Osteoblast (primary cell): ENCODE measurements around the gene TUBA4B. TPM values are rescaled to one million over a fixed set of nuclear protein-coding genes. Genes with fewer than 3 reads are reported as not detected.

Experiments used
- DNase-seq: peaks from one replicate; pipeline ENCODE4 v3.0.0; 2011; ENCODE audit warnings: low spot score, mixed read lengths; ENCODE audit not compliant: insufficient read length; ENCODE audit errors: missing footprints
- H2AFZ ChIP-seq: 2 replicates; pipeline ENCODE4 v1.6.0; 2011; ENCODE audit warnings: mild to moderate bottlenecking, low read length
- H3K27ac ChIP-seq: 2 replicates; pipeline ENCODE4 v1.5.1; 2011; ENCODE audit warnings: mild to moderate bottlenecking, low read depth, low read length, moderate library complexity
- H3K27me3 ChIP-seq: 2 replicates; pipeline ENCODE4 v1.6.0; 2012; ENCODE audit warnings: mild to moderate bottlenecking, control low read depth, inconsistent platforms, low read length, moderate library complexity; ENCODE audit not compliant: insufficient read depth
- H3K36me3 ChIP-seq: 2 replicates; pipeline ENCODE4 v1.5.1; 2011; ENCODE audit warnings: mild to moderate bottlenecking, low read length, control low read depth, moderate library complexity; ENCODE audit not compliant: insufficient read depth
- H3K4me1 ChIP-seq: 2 replicates; pipeline ENCODE4 v1.5.1; 2011; ENCODE audit warnings: mild to moderate bottlenecking, low read length, control low read depth, moderate library complexity; ENCODE audit not compliant: insufficient read depth
- H3K4me2 ChIP-seq: 2 replicates; pipeline ENCODE4 v1.6.0; 2011; ENCODE audit warnings: mild to moderate bottlenecking, low read length; ENCODE audit not compliant: insufficient read depth
- H3K4me3 ChIP-seq: fragments of 200-600 bp; sonication (generic); 3 replicates; pipeline ENCODE4 v1.5.1; 2012; ENCODE audit warnings: mild to moderate bottlenecking, low read length, inconsistent platforms; ENCODE audit not compliant: insufficient read depth
- H3K79me2 ChIP-seq: 2 replicates; pipeline ENCODE4 v1.6.0; 2012; ENCODE audit warnings: mild to moderate bottlenecking, low read length, control low read depth, inconsistent platforms; ENCODE audit not compliant: insufficient read depth
- H3K9me3 ChIP-seq: 2 replicates; pipeline ENCODE4 v1.5.1; 2011; ENCODE audit warnings: low read depth, low read length, control low read depth
- H4K20me1 ChIP-seq: 2 replicates; pipeline ENCODE4 v1.6.0; 2012; ENCODE audit warnings: mild to moderate bottlenecking, low read length, control low read depth; ENCODE audit not compliant: insufficient read depth
- total RNA-seq: library from RNA; depleted of rRNA; stranded (reverse); fragments of >200 nt; gene quantifications from 2 replicates; pipeline ENCODE4 v1.2.3, GENCODE V29; 2012
- TF ChIP-seq, protein P1 (sequence below): IDR thresholded peaks from 2 replicates; pipeline ENCODE4 v1.5.1; 2011; ENCODE audit warnings: mild to moderate bottlenecking, low read depth, low read length, moderate library complexity; ENCODE audit errors: extremely low read depth

Gene TUBA4B
- total RNA-seq, 1 donor = not detected

DNA sequence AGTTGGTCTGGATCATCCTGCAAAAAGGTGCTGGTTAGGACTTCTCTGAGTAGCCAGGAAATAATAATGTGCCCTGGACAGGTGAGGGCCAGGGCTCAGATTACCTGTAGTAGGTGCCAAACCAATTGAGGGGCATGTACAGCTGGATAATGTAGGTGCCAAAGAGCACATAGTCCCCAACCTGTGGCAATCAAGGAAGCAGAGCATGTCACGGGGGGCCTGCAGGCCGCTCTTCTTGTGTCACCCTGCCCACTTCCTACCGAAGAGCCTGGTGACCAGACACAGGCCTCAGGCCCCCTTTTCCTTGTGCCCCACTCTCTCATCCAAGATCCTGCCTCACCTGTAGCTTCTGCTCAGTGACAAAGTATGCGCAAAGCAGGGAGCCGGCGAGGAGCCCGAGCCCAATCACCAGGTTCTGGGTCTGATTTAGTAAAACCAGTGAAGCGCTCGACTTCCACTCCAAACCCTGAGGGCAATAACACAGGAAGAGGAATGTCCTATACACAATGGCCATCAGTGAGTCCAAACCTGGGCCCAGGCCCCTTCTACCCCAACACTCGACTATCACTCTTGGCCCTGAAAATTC, 39.5 kb upstream of the TUBA4B start:
- no peak overlapping the region for H3K4me2 ChIP-seq
- H4K20me1 ChIP-seq = no peaks in the 10 kb centered on the region
- no peak overlapping the region for H2AFZ ChIP-seq
- H3K4me1 ChIP-seq = peaks cover 13% of the 10 kb centered on the region
- no peak overlapping the region for H3K4me3 ChIP-seq
- TF ChIP-seq, protein P1, sequence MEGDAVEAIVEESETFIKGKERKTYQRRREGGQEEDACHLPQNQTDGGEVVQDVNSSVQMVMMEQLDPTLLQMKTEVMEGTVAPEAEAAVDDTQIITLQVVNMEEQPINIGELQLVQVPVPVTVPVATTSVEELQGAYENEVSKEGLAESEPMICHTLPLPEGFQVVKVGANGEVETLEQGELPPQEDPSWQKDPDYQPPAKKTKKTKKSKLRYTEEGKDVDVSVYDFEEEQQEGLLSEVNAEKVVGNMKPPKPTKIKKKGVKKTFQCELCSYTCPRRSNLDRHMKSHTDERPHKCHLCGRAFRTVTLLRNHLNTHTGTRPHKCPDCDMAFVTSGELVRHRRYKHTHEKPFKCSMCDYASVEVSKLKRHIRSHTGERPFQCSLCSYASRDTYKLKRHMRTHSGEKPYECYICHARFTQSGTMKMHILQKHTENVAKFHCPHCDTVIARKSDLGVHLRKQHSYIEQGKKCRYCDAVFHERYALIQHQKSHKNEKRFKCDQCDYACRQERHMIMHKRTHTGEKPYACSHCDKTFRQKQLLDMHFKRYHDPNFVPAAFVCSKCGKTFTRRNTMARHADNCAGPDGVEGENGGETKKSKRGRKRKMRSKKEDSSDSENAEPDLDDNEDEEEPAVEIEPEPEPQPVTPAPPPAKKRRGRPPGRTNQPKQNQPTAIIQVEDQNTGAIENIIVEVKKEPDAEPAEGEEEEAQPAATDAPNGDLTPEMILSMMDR = no peak
- H3K36me3 ChIP-seq = peaks cover 59% of the 10 kb centered on the region
- DNase-seq = no peak
- no peaks in the 10 kb centered on the region for H3K27me3 ChIP-seq
- H3K27ac ChIP-seq = no peak overlapping the region
- H3K9me3 ChIP-seq = no peaks in the 10 kb centered on the region
- H3K79me2 ChIP-seq = peaks cover 3% of the 10 kb centered on the region

DNA sequence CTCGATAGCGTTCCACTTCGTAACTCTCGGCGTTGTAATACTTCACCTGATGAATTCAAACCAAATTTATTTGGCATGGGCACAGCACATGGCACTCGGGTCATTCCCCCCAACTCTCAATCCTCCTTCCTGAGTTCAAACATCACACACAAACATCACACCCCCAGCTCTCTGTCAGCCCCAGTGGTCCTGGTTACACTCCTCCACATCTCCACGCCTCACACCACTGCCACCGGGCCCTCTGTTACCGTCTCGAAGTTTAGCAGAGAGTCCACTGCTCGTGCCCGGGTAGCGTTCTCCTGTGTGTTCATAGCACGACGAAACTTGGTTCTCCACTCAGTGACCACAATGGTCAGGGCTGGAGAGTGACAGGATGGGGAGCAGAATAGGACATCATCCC, 38.9 kb upstream of the TUBA4B start:
- H3K4me1 ChIP-seq = peaks cover 18% of the 10 kb centered on the region
- H3K27me3 ChIP-seq = no peaks in the 10 kb centered on the region
- no peak overlapping the region for H3K4me3 ChIP-seq
- TF ChIP-seq, protein P1 = no peak
- no peak overlapping the region for H3K4me2 ChIP-seq
- peaks cover 3% of the 10 kb centered on the region for H3K79me2 ChIP-seq
- no peaks in the 10 kb centered on the region for H3K9me3 ChIP-seq
- DNase-seq = no peak
- no peaks in the 10 kb centered on the region for H4K20me1 ChIP-seq
- no peak overlapping the region for H3K27ac ChIP-seq
- H2AFZ ChIP-seq = no peak overlapping the region
- H3K36me3 ChIP-seq = peaks cover 54% of the 10 kb centered on the region

DNA sequence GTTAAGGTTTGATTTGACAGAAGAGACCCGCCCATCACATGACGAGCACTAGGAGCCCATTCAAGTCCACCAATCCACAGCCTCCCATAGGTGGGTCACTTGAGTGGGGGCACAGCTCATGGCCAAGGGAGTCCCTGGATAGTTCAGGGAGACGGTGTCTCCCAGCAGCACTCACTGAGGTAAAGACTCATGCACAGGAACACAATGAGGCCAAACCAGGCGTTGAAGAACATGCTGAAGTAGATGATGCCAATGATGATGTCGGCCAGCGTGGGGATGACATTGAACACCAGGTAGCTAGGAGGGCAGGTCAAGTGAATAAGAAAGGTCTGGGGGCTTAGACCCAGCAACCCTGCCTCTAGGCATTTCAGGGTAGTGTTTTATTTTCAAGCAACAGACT, 38.3 kb upstream of the TUBA4B start:
- H3K36me3 ChIP-seq = peaks cover 49% of the 10 kb centered on the region

DNA sequence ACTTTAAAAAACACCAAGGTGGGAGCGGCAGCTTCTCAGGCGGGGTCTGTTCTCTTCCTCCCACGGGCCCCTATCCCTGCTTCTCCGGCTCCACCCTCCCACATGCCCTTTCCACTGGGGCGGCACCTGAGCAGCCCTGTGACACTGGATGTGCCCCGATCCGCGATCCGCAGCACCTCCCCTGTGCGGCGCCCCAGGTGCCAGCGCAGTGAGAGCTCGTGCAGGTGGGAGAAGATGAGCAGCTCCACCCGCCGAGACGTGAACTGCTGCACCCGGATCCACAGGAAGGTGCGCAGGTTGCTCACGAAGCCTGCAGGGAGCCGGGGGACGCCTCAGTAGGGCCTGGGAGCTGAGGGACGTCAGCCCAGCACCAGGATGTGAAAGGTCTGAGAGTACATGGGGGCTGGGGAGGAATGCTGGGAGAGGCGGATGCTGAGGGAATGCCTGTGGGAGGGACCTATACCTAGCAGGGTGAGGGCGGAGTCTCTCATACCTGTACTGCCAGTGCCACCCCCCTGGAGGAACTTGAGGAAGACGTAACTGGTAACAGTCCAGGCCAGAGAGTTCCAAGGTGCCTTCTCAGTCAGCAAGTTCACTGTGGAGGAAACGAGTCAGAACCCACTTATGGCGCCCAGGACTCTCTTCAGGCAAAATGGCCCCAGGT, 37.0 kb upstream of the TUBA4B start:
- Histone ChIP-seq H3K27ac (no peak overlapping the region), H3K4me3 (no peak overlapping the region), H3K4me1 (peaks cover 23% of the 10 kb centered on the region), H3K9me3 (no peaks in the 10 kb centered on the region), H3K36me3 (peaks cover 50% of the 10 kb centered on the region), H2AFZ (no peak overlapping the region), H3K4me2 (no peak overlapping the region), H3K79me2 (peaks cover 3% of the 10 kb centered on the region), H4K20me1 (peaks cover 4% of the 10 kb centered on the region), H3K27me3 (no peaks in the 10 kb centered on the region)
- no peak for DNase-seq
- TF ChIP-seq, protein P1 = no peak

More for the DNA sequence above, 38.3 kb upstream of the TUBA4B start:
- Histone ChIP-seq H3K27ac (no peak overlapping the region), H3K9me3 (no peaks in the 10 kb centered on the region), H3K79me2 (peaks cover 3% of the 10 kb centered on the region), H4K20me1 (peaks cover 4% of the 10 kb centered on the region), H3K4me2 (no peak overlapping the region), H3K4me3 (no peak overlapping the region), H3K27me3 (no peaks in the 10 kb centered on the region), H2AFZ (no peak overlapping the region), H3K4me1 (peaks cover 23% of the 10 kb centered on the region)
- TF ChIP-seq, protein P1 = no peak
- DNase-seq = no peak
